Measurements from ENCODE around the gene SORCS3. TPM values are rescaled to one million over a fixed set of nuclear protein-coding genes. Genes with fewer than 3 reads are reported as not detected.

Gene SORCS3
- polyA plus RNA-seq, 1 donor from 2014 or later, result 9.8 TPM

GRCh38 chr10:105056413-105056812 is 415.3 kb downstream of the SORCS3 start:
- Histone ChIP-seq H3K4me2 (ENCODE audit: low read length) (no peak overlapping the region), H2AFZ (ENCODE audit: low read depth, low read length) (no peak overlapping the region), H3K4me3 (ENCODE audit: low read length) (no peak overlapping the region), H3K9ac (ENCODE audit: low read length) (no peak overlapping the region), H3K9me2 (ENCODE audit: insufficient read depth, low read length) (no peaks in the 10 kb centered on the region), H4K20me1 (ENCODE audit: insufficient read depth) (no peaks in the 10 kb centered on the region), H3F3A (ENCODE audit: insufficient read depth, low read length, poor library complexity, severe bottlenecking) (no peaks in the 10 kb centered on the region), H3K9me3 (ENCODE audit: low read length) (no peaks in the 10 kb centered on the region), H3K36me3 (ENCODE audit: insufficient read depth, low read length) (no peaks in the 10 kb centered on the region), H3K27ac (ENCODE audit: low read length) (no peak overlapping the region), H3K79me2 (replicated peaks; ENCODE audit: insufficient read depth, low read length) (no peaks in the 10 kb centered on the region), H3K27me3 (ENCODE audit: insufficient read depth, low read depth, low read length) (no peaks in the 10 kb centered on the region)
- TF ChIP-seq EP300 (conservative IDR thresholded peaks at IDR 0.05; ENCODE audit: poor library complexity, severe bottlenecking) (peak; percentile 89), SMC3 (conservative IDR thresholded peaks at IDR 0.05; ENCODE audit: poor library complexity) (no peak), POLR2AphosphoS5 (IDR thresholded peaks at IDR 0.05) (peak; percentile 53)

DNA sequence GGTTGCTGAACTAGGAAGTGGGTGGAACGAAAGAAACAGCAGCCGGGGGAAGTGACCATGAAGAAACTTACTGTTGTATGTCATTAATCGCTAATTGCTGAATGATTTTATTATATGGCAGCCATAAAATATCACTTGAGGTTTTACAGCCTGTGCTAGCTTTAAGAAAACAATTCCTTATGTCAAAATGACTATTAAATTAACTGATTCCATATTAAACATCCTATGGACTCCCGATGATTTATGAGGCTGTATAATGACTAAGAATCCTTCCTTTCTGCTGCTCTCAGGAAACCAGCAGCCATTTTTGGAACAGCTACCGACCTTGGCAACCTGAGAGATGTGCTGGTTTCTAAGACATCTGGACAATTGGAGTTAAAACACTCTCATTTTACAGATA is 421.9 kb downstream of the SORCS3 start:
- Histone ChIP-seq H3K27ac (ENCODE audit: low read length) (no peak overlapping the region), H3K4me3 (ENCODE audit: low read length) (no peak overlapping the region), H2AFZ (ENCODE audit: low read depth, low read length) (no peak overlapping the region), H3K9me3 (ENCODE audit: low read length) (no peaks in the 10 kb centered on the region), H3K27me3 (ENCODE audit: insufficient read depth, low read depth, low read length) (no peaks in the 10 kb centered on the region), H3F3A (ENCODE audit: insufficient read depth, low read length, poor library complexity, severe bottlenecking) (no peaks in the 10 kb centered on the region), H4K20me1 (ENCODE audit: insufficient read depth) (no peaks in the 10 kb centered on the region), H3K79me2 (replicated peaks; ENCODE audit: insufficient read depth, low read length) (no peaks in the 10 kb centered on the region), H3K9ac (ENCODE audit: low read length) (no peak overlapping the region), H3K4me2 (ENCODE audit: low read length) (no peak overlapping the region), H3K9me2 (ENCODE audit: insufficient read depth, low read length) (no peaks in the 10 kb centered on the region), H3K36me3 (ENCODE audit: insufficient read depth, low read length) (no peaks in the 10 kb centered on the region)
- no peak for TF ChIP-seq TAF1 (IDR thresholded peaks at IDR 0.05; ENCODE audit: low read depth)
- TF ChIP-seq MXI1 (conservative IDR thresholded peaks at IDR 0.05; ENCODE audit: poor library complexity, severe bottlenecking), result no peak
- no peak for TF ChIP-seq EZH2 (IDR thresholded peaks at IDR 0.05; ENCODE audit: borderline replicate concordance, insufficient read depth, low read length, poor library complexity, severe bottlenecking)
- no peak for TF ChIP-seq SMC3 (conservative IDR thresholded peaks at IDR 0.05; ENCODE audit: poor library complexity)

DNA sequence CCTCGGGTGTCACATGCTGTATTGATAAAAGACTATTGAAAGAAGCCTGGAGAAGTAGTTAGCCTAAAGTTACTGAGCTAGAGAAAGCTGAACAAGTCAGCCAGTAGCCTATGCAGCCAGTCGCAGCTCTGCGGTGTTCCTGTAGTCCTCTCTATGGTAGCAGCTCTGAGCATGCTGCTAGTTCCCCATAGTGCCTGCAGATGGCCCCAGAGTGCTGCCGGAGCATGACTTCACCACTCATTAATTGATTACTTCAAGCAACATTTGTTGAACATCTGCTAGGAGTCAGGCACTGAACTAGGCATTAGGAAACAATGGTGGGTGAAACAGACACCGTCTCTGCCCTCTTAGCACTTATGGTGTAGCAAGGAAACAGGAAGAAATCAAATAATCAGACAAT is 422.7 kb downstream of the SORCS3 start:
- Histone ChIP-seq H2AFZ (ENCODE audit: low read depth, low read length) (no peak overlapping the region), H3K4me3 (ENCODE audit: low read length) (no peak overlapping the region), H3K4me2 (ENCODE audit: low read length) (no peak overlapping the region), H3K27ac (ENCODE audit: low read length) (no peak overlapping the region), H3K36me3 (ENCODE audit: insufficient read depth, low read length) (no peaks in the 10 kb centered on the region), H3K79me2 (replicated peaks; ENCODE audit: insufficient read depth, low read length) (no peaks in the 10 kb centered on the region), H3K9me2 (ENCODE audit: insufficient read depth, low read length) (no peaks in the 10 kb centered on the region), H4K20me1 (ENCODE audit: insufficient read depth) (no peaks in the 10 kb centered on the region), H3F3A (ENCODE audit: insufficient read depth, low read length, poor library complexity, severe bottlenecking) (no peaks in the 10 kb centered on the region), H3K9me3 (ENCODE audit: low read length) (no peaks in the 10 kb centered on the region), H3K27me3 (ENCODE audit: insufficient read depth, low read depth, low read length) (no peaks in the 10 kb centered on the region), H3K9ac (ENCODE audit: low read length) (no peak overlapping the region)
- TF ChIP-seq, protein P1, sequence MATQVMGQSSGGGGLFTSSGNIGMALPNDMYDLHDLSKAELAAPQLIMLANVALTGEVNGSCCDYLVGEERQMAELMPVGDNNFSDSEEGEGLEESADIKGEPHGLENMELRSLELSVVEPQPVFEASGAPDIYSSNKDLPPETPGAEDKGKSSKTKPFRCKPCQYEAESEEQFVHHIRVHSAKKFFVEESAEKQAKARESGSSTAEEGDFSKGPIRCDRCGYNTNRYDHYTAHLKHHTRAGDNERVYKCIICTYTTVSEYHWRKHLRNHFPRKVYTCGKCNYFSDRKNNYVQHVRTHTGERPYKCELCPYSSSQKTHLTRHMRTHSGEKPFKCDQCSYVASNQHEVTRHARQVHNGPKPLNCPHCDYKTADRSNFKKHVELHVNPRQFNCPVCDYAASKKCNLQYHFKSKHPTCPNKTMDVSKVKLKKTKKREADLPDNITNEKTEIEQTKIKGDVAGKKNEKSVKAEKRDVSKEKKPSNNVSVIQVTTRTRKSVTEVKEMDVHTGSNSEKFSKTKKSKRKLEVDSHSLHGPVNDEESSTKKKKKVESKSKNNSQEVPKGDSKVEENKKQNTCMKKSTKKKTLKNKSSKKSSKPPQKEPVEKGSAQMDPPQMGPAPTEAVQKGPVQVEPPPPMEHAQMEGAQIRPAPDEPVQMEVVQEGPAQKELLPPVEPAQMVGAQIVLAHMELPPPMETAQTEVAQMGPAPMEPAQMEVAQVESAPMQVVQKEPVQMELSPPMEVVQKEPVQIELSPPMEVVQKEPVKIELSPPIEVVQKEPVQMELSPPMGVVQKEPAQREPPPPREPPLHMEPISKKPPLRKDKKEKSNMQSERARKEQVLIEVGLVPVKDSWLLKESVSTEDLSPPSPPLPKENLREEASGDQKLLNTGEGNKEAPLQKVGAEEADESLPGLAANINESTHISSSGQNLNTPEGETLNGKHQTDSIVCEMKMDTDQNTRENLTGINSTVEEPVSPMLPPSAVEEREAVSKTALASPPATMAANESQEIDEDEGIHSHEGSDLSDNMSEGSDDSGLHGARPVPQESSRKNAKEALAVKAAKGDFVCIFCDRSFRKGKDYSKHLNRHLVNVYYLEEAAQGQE (IDR thresholded peaks at IDR 0.05; ENCODE audit: borderline replicate concordance), result no peak
- TF ChIP-seq, protein P2, sequence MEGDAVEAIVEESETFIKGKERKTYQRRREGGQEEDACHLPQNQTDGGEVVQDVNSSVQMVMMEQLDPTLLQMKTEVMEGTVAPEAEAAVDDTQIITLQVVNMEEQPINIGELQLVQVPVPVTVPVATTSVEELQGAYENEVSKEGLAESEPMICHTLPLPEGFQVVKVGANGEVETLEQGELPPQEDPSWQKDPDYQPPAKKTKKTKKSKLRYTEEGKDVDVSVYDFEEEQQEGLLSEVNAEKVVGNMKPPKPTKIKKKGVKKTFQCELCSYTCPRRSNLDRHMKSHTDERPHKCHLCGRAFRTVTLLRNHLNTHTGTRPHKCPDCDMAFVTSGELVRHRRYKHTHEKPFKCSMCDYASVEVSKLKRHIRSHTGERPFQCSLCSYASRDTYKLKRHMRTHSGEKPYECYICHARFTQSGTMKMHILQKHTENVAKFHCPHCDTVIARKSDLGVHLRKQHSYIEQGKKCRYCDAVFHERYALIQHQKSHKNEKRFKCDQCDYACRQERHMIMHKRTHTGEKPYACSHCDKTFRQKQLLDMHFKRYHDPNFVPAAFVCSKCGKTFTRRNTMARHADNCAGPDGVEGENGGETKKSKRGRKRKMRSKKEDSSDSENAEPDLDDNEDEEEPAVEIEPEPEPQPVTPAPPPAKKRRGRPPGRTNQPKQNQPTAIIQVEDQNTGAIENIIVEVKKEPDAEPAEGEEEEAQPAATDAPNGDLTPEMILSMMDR (IDR thresholded peaks at IDR 0.05; ENCODE audit: poor library complexity, severe bottlenecking), result peak; percentile 66
- TF ChIP-seq RAD21 (conservative IDR thresholded peaks at IDR 0.05) (peak; percentile 73), SMC3 (conservative IDR thresholded peaks at IDR 0.05; ENCODE audit: poor library complexity) (peak; percentile 71)
